Fibroblast of lung (primary cell): Measurements from ENCODE around the gene CCDC92. TPM values are rescaled to one million over a fixed set of nuclear protein-coding genes. Genes with fewer than 3 reads are reported as not detected.

Source experiments
- DNase-seq, 2 donors: peaks; one replicate each; pipeline versions ENCODE4 v3.0.0 to v3.0.0-alpha.2; 2010; ENCODE audit warnings: low read depth in 2 of 2
- H2AFZ ChIP-seq: 2 replicates; pipeline ENCODE4 v1.5.1; 2012; ENCODE audit warnings: low read length, control low read depth, inconsistent platforms
- H3K27ac ChIP-seq: 2 replicates; pipeline ENCODE4 v1.5.1; 2011; ENCODE audit warnings: low read length, control low read depth; ENCODE audit not compliant: insufficient read depth
- H3K27me3 ChIP-seq: 2 replicates; pipeline ENCODE4 v1.5.1; 2011; ENCODE audit warnings: mild to moderate bottlenecking, low read length; ENCODE audit not compliant: control insufficient read depth, insufficient read depth
- H3K36me3 ChIP-seq: 2 replicates; pipeline ENCODE4 v1.5.1; 2011; ENCODE audit warnings: low read length; ENCODE audit not compliant: control insufficient read depth, insufficient read depth
- H3K4me1 ChIP-seq: 2 replicates; pipeline ENCODE4 v1.5.1; 2011; ENCODE audit warnings: low read length; ENCODE audit not compliant: control insufficient read depth, insufficient read depth; ENCODE audit errors: extremely low read depth
- H3K4me2 ChIP-seq: 2 replicates; pipeline ENCODE4 v1.5.1; 2011; ENCODE audit warnings: low read length, control low read depth; ENCODE audit not compliant: insufficient read depth; ENCODE audit errors: extremely low read depth
- H3K4me3 ChIP-seq, 4 experiments: fragments of 200-600 bp in 1 of 4; sonication (generic) in 1 of 4; replicated peaks in 1 of 4; 2 replicates each; pipeline ENCODE4 v1.5.1; 2011 to 2016; ENCODE audit warnings: low read length in 4 of 4, low read depth in 3 of 4, mild to moderate bottlenecking in 3 of 4, control low read depth in 2 of 4, inconsistent platforms in 1 of 4, mixed read lengths in 1 of 4; ENCODE audit not compliant: insufficient read depth in 1 of 4; ENCODE audit errors: control extremely low read depth in 1 of 4
- H3K79me2 ChIP-seq: 2 replicates; pipeline ENCODE4 v1.5.1; 2012; ENCODE audit warnings: mild to moderate bottlenecking, low read length, inconsistent platforms; ENCODE audit not compliant: control insufficient read depth, insufficient read depth
- H3K9ac ChIP-seq: 2 replicates; pipeline ENCODE4 v1.5.1; 2011; ENCODE audit warnings: mild to moderate bottlenecking, low read length, control low read depth; ENCODE audit not compliant: insufficient read depth
- H3K9me3 ChIP-seq: 2 replicates; pipeline ENCODE4 v1.5.1; 2012; ENCODE audit warnings: low read depth, low read length; ENCODE audit not compliant: control insufficient read depth, insufficient read depth
- H4K20me1 ChIP-seq: 2 replicates; pipeline ENCODE4 v1.5.1; 2011; ENCODE audit warnings: low read length; ENCODE audit not compliant: control insufficient read depth, insufficient read depth; ENCODE audit errors: extremely low read depth
- CTCF ChIP-seq, 2 donors: IDR thresholded peaks in 1 of 2; conservative IDR thresholded peaks in 1 of 2; 1 replicate in 1 of 2; 2 replicates in 1 of 2; pipeline ENCODE4 v1.5.1; 2011 to 2012; ENCODE audit warnings: low read length in 2 of 2, control low read depth in 1 of 2, inconsistent platforms in 1 of 2, low read depth in 1 of 2, mild to moderate bottlenecking in 1 of 2
- EZH2 ChIP-seq: IDR thresholded peaks from 2 replicates; pipeline ENCODE4 v1.5.1; 2012; ENCODE audit warnings: low read length, control low read depth, mild to moderate bottlenecking; ENCODE audit errors: missing control alignments
- polyA plus RNA-seq, 2 donors: library from polyadenylated mRNA; depleted of rRNA in 1 of 2; stranded (reverse) in 1 of 2; unstranded in 1 of 2; fragments of >200 nt; gene quantifications; 2 replicates each; pipeline ENCODE4 v1.2.1, GENCODE V29; 2011 to 2012; ENCODE audit warnings: missing spikeins in 1 of 2
- total RNA-seq: library from RNA; depleted of rRNA; stranded (reverse); fragments of >200 nt; gene quantifications from 2 replicates; pipeline ENCODE4 v1.2.1, GENCODE V29; 2014

CCDC92 gene
- total and polyA plus RNA-seq, 2 donors (not counting 1 experiment from before 2014, with no cell fraction given), result 13.2 to 42.3 TPM

DNA sequence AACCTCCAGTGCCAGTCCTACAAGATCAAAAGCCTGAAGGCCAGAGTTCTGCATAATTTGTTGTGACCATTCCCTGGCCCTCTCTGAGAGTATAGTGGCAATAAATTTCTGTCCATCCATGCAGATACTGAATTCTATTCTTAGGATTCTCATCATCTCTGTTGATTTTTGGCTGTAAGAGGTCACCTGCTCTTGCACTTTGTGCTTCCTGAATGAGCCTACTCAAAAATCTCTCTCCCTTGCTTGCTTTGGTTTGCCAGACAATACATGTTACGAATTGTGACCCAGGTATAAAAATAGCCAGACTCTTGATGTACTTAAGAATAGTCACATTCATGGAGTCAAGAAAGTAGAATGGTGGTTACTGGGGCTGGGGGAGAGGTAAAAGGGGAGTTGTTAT is 17.1 kb upstream of the CCDC92 start:
- H3K27me3 ChIP-seq, result no peaks in the 10 kb centered on the region
- H3K27ac ChIP-seq, result no peak overlapping the region
- no peak overlapping the region for H3K4me2 ChIP-seq
- no peaks in the 10 kb centered on the region for H3K9me3 ChIP-seq
- no peak for DNase-seq
- no peaks in the 10 kb centered on the region for H3K79me2 ChIP-seq
- TF ChIP-seq CTCF (conservative IDR thresholded peaks at IDR 0.05 in 1 of 2, IDR thresholded peaks at IDR 0.05 in 1 of 2; ENCODE audit: low read depth in 1 of 2, low read length in 2 of 2) (no peak), EZH2 (no peak)
- H3K36me3 ChIP-seq, result peaks cover 8% of the 10 kb centered on the region
- no peaks in the 10 kb centered on the region for H4K20me1 ChIP-seq
- H3K9ac ChIP-seq, result no peak overlapping the region
- H3K4me3 ChIP-seq, result no peak overlapping the region
- H2AFZ ChIP-seq, result no peak overlapping the region
- H3K4me1 ChIP-seq, result peaks cover 3% of the 10 kb centered on the region

- H4K20me1 ChIP-seq, result no peaks in the 10 kb centered on the region
- H3K36me3 ChIP-seq, result peaks cover 8% of the 10 kb centered on the region
- DNase-seq, result no peak
- no peak overlapping the region for H3K27ac ChIP-seq
- no peaks in the 10 kb centered on the region for H3K79me2 ChIP-seq
- no peaks in the 10 kb centered on the region for H3K27me3 ChIP-seq
- no peak overlapping the region for H3K4me3 ChIP-seq
- no peak overlapping the region for H2AFZ ChIP-seq
- H3K9ac ChIP-seq, result no peak overlapping the region
- TF ChIP-seq CTCF (conservative IDR thresholded peaks at IDR 0.05 in 1 of 2, IDR thresholded peaks at IDR 0.05 in 1 of 2; ENCODE audit: low read depth in 1 of 2, low read length in 2 of 2), result no peak
- TF ChIP-seq EZH2, result no peak
- no peaks in the 10 kb centered on the region for H3K9me3 ChIP-seq
- H3K4me1 ChIP-seq, result peaks cover 3% of the 10 kb centered on the region
- no peak overlapping the region for H3K4me2 ChIP-seq
These were observed 16.5 kb upstream of the CCDC92 start for GRCh38 chr12:123989168-123989567.

GRCh38 chr12:123987022-123987421 is 14.4 kb upstream of the CCDC92 start:
- H3K79me2 ChIP-seq, result peaks cover 1% of the 10 kb centered on the region
- no peaks in the 10 kb centered on the region for H3K27me3 ChIP-seq
- H3K36me3 ChIP-seq, result peaks cover 7% of the 10 kb centered on the region
- no peak for TF ChIP-seq EZH2
- no peak for TF ChIP-seq CTCF (conservative IDR thresholded peaks at IDR 0.05 in 1 of 2, IDR thresholded peaks at IDR 0.05 in 1 of 2; ENCODE audit: low read depth in 1 of 2, low read length in 2 of 2)
- no peaks in the 10 kb centered on the region for H4K20me1 ChIP-seq
- no peak overlapping the region for H3K4me3 ChIP-seq
- H3K4me2 ChIP-seq, result no peak overlapping the region
- DNase-seq, result no peak
- H3K4me1 ChIP-seq, result peaks cover 3% of the 10 kb centered on the region
- H3K9ac ChIP-seq, result no peak overlapping the region
- H2AFZ ChIP-seq, result no peak overlapping the region
- no peak overlapping the region for H3K27ac ChIP-seq
- no peaks in the 10 kb centered on the region for H3K9me3 ChIP-seq
